HepG2 (cell line): Measurements from ENCODE around the gene SOX5.

Source experiments
- ATF2 ChIP-seq: sonication (generic); formaldehyde crosslinking; IDR thresholded peaks from 2 replicates; pipeline ENCODE4 v1.4.0; 2020; ENCODE audit warnings: missing genetic modification reagents
- CHD2 ChIP-seq: IDR thresholded peaks from 2 replicates; pipeline ENCODE4 v1.6.1; 2011; ENCODE audit warnings: low read depth, low read length, improper control_type of control experiment
- CTCF ChIP-seq: sonication (generic); formaldehyde crosslinking; IDR thresholded peaks from 2 replicates; pipeline ENCODE4 v1.5.0; 2020; ENCODE audit warnings: mild to moderate bottlenecking, missing genetic modification reagents, moderate library complexity
- E2F2 ChIP-seq: sonication (generic); formaldehyde crosslinking; IDR thresholded peaks from 2 replicates; pipeline ENCODE4 v1.4.0; 2020; ENCODE audit warnings: missing genetic modification reagents, borderline replicate concordance
- EP300 ChIP-seq, 3 experiments: sonication (generic) in 1 of 3; formaldehyde crosslinking in 1 of 3; IDR thresholded peaks; 2 replicates each; pipeline versions ENCODE4 v1.5.1 to v1.6.1; 2011 to 2020; ENCODE audit warnings: low read depth in 2 of 3, low read length in 2 of 3, borderline replicate concordance in 1 of 3, improper control_type of control experiment in 1 of 3, mild to moderate bottlenecking in 1 of 3, missing genetic modification reagents in 1 of 3, moderate library complexity in 1 of 3
- GATAD1 ChIP-seq: IDR thresholded peaks from 2 replicates; pipeline ENCODE4 v1.6.1; 2016; ENCODE audit warnings: missing genetic modification reagents, missing compliant biosample characterization
- NCOA2 ChIP-seq: sonication (generic); formaldehyde crosslinking; IDR thresholded peaks from 2 replicates; pipeline ENCODE4 v1.8.0; 2022; ENCODE audit warnings: inconsistent platforms
- STAT6 ChIP-seq: sonication (generic); formaldehyde crosslinking; IDR thresholded peaks from 2 replicates; pipeline ENCODE4 v1.4.0; 2020; ENCODE audit warnings: missing genetic modification reagents, mild to moderate bottlenecking, borderline replicate concordance
- TAF1 ChIP-seq: sonication (generic); formaldehyde crosslinking; IDR thresholded peaks from 2 replicates; pipeline ENCODE4 v1.4.0; 2020; ENCODE audit warnings: missing genetic modification reagents
- TFDP2 ChIP-seq: sonication (generic); formaldehyde crosslinking; IDR thresholded peaks from 2 replicates; pipeline ENCODE4 v1.4.0; 2020; ENCODE audit warnings: missing genetic modification reagents
- ZBTB43 ChIP-seq: sonication (generic); formaldehyde crosslinking; conservative IDR thresholded peaks from 2 replicates; pipeline ENCODE4 v1.4.0; 2020; ENCODE audit warnings: missing genetic modification reagents
- ZHX1 ChIP-seq: sonication (generic); formaldehyde crosslinking; IDR thresholded peaks from 2 replicates; pipeline ENCODE4 v1.8.1; 2022; ENCODE audit warnings: low read depth, mild to moderate bottlenecking, missing genetic modification reagents
- ZNF546 ChIP-seq: sonication (generic); formaldehyde crosslinking; conservative IDR thresholded peaks from 2 replicates; pipeline ENCODE4 v1.8.1; 2023; ENCODE audit warnings: mild to moderate bottlenecking, missing genetic modification reagents
- ZNF670 ChIP-seq: sonication (generic); formaldehyde crosslinking; IDR thresholded peaks from 2 replicates; pipeline ENCODE4 v1.8.0; 2022; ENCODE audit warnings: mild to moderate bottlenecking, missing genetic modification reagents, borderline replicate concordance

- TF ChIP-seq TAF1 (CRISPR knock-in tag) (no peak), ATF2 (no peak), TFDP2 (no peak), EP300 (IDR thresholded peaks at IDR 0.05; ENCODE audit: low read depth in 2 of 2, low read length in 2 of 2) (no peak), EP300 (CRISPR knock-in tag; IDR thresholded peaks at IDR 0.05; ENCODE audit: borderline replicate concordance) (no peak), ZNF670 (CRISPR knock-in tag) (no peak), ZNF546 (CRISPR knock-in tag) (no peak), GATAD1 (CRISPR knock-in tag) (no peak), CTCF (CRISPR knock-in tag) (no peak), NCOA2 (CRISPR knock-in tag) (no peak), ZHX1 (no peak), E2F2 (CRISPR knock-in tag) (no peak), STAT6 (CRISPR knock-in tag) (no peak), CHD2 (no peak), ZBTB43 (CRISPR knock-in tag) (no peak)
Observed at GRCh38 chr12:23684121-23684520, 265.3 kb downstream of the SOX5 start.
